GM19372 (cell line): ENCODE measurements around the gene ABCA10.
"Not testable (repeated sequence)": the region's sequence is repeated elsewhere in the genome, so short reads cannot be mapped to it uniquely, and the experiment has no call there.

Source experiments
- ATAC-seq: cut with Tn5 transposase; IDR thresholded peaks from one replicate; pipeline ENCODE4 v1.9.1; 2021; ENCODE audit warnings: mild to moderate bottlenecking, low read depth, moderate library complexity; ENCODE audit not compliant: unreplicated experiment

Gene ABCA10, protein sequence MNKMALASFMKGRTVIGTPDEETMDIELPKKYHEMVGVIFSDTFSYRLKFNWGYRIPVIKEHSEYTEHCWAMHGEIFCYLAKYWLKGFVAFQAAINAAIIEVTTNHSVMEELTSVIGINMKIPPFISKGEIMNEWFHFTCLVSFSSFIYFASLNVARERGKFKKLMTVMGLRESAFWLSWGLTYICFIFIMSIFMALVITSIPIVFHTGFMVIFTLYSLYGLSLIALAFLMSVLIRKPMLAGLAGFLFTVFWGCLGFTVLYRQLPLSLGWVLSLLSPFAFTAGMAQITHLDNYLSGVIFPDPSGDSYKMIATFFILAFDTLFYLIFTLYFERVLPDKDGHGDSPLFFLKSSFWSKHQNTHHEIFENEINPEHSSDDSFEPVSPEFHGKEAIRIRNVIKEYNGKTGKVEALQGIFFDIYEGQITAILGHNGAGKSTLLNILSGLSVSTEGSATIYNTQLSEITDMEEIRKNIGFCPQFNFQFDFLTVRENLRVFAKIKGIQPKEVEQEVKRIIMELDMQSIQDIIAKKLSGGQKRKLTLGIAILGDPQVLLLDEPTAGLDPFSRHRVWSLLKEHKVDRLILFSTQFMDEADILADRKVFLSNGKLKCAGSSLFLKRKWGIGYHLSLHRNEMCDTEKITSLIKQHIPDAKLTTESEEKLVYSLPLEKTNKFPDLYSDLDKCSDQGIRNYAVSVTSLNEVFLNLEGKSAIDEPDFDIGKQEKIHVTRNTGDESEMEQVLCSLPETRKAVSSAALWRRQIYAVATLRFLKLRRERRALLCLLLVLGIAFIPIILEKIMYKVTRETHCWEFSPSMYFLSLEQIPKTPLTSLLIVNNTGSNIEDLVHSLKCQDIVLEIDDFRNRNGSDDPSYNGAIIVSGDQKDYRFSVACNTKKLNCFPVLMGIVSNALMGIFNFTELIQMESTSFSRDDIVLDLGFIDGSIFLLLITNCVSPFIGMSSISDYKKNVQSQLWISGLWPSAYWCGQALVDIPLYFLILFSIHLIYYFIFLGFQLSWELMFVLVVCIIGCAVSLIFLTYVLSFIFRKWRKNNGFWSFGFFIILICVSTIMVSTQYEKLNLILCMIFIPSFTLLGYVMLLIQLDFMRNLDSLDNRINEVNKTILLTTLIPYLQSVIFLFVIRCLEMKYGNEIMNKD (N-terminal part only)

DNA sequence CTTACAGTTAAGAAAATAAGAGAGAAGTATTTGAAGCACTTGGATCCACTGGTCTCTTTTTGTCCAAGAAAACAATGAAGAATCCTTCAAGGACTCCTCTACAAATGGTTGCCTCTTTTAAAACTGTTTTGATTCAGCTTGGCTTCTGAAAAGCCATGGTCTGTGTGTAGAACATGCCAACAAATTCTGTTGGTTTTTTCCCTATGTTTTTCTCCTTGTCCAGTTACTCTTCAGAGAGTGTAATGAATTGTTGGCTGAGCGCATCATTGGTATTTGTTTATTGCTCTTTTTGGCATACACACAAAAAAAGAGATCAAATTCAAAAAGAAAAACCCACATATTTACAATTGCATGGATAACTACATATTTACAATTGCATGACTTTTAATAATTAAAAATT is at the start of gene ABCA10:
ABCA10 (minus strand) TSS at position 249 of the 400 bp plus-strand sequence. CDS start 3,466 bp downstream, outside the sequence.
- no peak for ATAC-seq

DNA sequence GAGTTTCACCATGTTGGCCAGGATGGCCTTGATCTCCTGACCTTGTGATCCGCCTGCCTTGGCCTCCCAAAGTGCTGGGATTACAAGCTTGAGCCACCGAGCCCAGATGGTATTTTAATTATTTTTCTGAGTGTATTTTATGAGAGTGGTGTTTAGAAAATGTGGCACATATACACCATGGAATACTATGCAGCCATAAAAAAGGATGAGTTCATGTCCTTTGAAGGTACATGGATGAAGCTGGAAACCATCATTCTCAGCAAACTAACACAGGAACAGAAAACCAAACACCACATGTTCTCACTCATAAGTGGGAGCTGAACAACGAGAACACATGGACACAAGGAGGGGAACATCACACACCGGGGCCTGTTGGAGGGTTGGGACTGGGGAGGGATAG is 47.7 kb upstream of the ABCA10 start:
- ATAC-seq, result not testable (repeated sequence)

DNA sequence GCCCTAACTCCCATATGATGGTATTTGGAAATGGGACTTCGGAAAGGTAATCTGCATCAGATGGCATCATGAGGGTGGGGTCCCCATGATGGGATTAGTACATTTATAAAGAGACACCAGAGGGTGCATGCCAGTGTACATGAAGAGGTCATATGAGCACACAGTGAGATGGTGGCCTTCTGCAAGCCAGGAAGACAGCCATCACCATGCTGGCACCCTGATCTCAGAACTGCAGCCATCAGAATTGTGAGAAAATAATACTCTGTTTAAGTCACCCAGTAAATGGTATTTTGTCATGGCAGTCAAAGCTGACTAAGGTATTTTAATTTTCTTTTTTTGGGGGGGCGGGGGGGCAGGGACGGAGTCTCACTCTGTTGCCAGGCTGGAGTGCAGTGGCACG is 47.1 kb upstream of the ABCA10 start:
- ATAC-seq, result no peak

DNA sequence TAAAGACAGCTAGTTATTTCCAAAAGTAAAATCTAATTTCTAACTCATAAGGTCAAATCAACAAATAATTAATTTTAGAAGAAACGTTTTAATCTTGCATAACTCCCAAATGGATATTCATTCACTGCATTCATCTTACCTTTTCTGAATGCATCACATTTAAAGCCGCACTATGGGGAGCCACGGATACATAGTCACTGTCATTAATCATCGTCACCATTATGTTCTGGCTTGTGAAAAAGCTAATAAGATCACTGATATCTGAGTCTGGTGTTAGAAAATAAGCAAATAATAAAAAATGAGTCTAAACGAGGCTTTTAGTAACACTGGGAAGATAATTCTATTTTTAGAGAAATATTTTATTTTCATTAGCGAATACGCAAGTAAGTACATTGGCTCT is 42.4 kb upstream of the ABCA10 start:
- no peak for ATAC-seq

DNA sequence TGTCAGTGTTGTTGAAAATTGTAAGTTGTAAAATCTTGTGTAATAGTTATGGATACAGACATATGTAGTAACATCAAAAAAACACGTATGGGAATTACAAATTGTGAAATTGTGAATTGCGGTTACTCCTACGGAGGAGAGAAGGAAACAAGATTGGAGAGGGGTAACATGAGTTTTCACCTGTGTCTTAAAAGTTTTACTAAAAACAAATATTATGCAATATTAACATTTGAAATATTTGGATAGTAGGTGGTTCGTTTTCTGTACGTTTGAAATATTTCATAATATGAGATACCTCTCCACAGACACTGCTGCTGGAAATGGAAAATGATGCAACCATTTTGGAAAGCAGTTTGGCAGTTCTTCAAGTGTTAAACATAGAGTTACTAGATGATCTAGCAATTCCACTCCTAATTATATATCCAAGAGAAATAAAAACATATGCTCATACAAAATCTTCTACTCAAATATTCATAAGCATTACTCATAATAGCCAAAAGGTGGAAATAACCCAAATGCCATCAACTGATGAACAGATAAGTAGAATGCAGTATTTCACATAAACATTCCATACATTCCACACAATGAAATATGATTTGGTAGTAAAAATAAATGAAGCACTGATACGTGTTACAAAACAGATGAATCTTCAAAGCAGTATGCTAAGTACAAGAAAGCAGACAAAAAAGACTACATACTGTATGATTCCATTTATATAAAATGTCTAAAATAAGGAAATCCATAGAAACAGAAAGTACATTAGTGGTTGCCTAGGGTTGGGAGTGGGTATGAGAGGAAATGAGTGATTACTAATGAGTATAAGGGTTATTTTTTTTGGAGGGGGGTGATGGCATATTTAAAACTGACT is 40.7 kb upstream of the ABCA10 start:
- ATAC-seq, result no peak

DNA sequence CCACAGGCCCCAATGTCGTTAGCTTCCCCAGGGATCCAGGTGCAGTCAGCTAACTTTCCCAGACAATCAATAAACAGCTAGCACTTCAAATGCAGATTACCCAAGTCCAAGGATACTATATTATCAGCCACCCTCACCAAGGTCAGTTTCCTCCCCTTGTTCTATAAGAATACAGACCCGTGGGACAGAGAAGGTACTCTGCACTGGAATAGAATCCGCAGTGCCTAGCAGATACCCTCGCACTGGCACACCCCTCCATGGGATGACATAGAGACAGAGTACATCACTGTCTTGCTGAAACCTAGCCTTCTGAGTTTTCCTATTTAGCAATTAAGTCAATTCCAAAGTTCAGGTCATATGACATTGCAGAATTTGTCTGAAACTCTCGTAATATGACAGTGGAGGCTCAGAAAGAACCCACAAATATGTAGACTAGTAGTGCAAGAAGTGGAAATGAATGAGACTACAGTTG is 40.0 kb upstream of the ABCA10 start:
- no peak for ATAC-seq

DNA sequence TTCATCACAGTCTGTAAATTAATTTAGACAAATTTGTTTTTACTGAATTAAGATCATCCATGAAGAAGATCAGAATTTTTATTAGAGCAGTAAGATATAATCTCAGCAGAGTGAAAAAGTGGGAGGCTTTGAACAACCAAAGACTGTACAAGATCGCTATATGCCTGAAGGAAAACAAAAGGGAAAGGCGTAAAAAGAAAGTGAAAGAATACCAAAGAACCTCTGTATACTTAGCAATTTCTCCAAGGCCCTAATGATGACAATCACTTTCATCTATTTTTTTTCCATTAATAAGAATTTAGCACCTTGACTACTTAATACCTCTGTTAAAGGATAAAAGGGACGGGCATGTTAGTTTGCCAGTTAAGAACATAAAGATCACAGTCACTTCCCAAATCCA is 38.6 kb upstream of the ABCA10 start:
- no peak for ATAC-seq

DNA sequence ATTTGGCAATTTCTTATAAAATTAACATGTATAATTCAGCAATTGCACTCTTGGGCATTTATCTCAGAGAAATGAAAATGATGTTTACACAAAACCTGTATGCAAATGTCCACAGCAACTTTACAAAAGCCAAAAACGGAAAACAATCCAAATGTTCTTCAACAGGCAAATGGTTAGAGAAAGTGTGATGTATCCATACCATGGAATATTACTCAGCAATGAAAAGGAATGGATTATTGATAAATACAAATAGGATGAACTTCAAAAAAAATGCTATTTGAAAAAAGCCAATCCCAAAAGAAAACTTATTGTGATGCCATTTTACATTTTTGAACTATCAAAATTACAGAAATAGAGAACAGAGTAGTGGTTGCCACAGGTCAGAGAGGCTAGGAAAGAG is 37.2 kb upstream of the ABCA10 start:
- ATAC-seq, result no peak

DNA sequence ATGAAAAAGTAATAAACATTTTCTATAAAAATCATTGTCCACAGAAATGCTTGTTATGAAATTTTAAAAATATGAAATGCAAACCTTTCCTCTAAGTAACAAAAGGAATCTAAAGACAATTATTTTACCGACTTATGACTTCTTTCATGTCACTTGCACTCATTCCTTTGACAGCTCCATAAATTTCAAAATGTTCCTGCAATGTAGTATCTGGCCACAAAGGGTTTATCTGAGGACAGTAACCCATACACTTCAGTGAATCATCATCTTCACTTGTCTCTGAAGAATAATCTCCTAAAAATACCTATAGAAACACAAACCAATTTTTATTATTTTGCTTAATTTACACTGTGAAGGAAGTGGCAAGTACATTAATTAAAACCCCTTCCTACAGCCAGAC is 25.6 kb upstream of the ABCA10 start:
- no peak for ATAC-seq

DNA sequence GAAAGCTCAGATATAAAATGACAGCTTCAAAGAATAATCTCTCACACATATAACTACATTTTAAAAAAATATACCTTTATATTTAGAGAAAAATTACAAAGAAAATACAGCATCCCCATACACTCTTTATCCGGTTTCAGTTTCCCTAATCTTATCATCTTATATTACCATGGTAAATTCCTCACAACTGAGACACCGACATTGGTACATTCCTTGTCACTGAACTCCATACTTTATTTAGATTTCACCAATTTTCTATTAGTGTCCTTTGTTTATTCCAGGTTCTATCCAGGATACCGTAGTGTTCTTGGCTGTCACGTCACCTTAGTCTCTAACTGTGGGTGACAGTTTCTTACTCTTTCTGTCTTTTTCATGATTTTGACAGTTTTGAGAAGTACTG is 22.0 kb upstream of the ABCA10 start:
- ATAC-seq, result no peak

DNA sequence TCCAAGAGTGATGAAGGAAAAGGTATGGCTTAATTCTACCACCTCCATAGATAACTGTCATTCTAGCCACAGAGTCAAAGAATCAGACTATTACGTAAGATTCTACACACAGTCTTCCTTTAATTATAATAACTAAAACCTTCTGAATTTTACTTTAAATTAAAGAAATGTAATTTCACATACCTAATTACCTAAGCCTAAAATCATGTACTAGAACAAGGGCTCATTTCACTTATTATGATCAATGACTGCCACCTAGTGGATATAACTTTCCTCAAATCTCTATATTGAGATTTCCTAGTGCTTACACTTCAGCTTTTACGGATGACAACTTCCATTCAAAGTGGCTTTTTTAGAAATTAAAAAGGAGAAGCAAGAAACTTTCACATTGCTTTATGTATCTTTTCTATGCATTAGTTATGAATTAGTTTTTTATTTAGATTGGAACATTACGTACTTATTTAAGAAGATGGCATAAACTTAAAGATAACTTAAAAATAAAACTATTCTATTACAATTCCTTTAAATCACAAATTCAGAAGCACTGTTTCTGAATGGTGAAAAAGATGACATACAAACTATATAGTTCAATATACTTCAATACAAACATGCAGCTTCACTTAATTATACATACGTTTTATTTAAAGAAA is 18.2 kb upstream of the ABCA10 start:
- ATAC-seq, result no peak

DNA sequence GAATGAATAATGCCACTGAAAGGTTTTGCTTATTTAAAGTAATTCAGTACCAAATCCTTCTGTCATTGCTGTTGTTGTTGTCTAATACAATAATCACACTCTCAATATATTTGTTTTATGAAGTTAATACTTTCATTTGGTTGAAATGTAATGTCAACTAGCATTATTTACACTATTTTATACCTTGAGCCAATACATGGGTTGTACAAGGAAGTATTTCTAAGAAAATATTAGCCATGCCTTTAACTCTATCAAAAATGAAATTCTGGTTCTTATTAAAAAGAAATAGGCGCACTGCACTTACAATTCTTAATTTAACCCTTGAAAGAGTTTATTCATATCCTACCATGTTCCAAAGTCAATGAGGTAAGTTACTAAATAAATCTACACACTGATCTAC is 17.6 kb upstream of the ABCA10 start:
- no peak for ATAC-seq

DNA sequence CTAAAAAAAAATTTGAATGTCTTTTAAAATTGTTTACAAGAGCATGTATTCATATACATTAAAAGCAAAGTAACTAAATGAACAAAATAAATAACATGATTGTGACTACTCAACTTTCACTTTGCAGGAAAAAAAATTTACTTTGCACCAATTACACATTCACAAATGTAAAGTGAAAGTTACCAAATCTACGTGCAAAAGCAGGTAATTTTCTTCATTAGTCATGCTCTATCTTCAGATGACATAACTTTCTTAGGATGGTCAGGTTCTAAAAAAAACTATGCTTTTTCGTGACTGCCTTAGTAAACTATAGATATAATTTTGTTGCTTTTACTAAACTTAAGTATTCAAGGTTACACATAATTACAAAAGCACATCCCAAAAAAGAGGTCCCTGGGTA is 17.0 kb upstream of the ABCA10 start:
- no peak for ATAC-seq

DNA sequence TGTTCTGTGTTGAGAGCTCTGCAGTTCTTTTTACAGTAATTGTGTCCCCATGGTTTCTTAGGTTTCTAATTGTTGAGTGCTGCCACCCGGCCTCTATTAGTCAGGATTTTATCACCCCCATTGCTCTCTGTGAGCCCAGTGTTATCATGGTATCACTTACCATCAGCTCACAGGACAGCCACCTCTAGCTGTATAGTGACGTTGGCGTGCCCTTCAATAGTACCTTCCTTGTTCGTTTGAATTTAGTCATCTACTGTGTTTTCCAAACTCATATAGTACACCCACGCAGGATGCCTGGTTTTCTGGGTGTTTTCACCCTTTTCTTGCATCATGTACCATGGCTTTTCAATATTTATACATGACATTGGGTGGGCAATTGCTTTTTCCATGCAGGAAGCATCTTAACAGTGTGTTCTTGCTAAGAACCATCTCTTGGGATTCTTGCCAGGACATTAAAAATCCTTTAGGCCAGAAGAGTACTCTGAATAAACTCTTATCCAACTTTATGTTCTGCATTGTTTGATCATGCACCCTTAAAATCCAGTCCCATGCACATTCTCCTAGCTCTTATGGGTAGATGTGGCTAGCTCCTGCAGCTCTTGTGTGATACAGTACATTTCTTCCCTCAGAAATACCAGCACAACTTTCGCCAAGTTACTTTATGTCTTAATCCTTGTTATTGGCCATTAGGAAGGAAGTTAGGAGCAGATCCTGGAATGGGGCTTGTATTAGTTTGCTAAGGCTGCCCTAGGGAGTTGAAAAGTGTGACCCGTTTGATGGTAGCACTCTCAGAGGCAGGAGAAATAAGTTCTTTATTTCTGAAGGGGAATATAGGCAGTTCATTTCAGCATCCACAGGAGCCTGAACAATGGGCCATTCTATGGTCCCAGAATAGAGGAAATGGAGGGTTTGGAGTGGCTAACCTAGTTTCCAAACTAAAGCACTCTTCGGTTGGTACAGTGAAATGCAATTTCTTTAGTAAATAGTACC is 11.3 kb upstream of the ABCA10 start:
- ATAC-seq, result no peak

DNA sequence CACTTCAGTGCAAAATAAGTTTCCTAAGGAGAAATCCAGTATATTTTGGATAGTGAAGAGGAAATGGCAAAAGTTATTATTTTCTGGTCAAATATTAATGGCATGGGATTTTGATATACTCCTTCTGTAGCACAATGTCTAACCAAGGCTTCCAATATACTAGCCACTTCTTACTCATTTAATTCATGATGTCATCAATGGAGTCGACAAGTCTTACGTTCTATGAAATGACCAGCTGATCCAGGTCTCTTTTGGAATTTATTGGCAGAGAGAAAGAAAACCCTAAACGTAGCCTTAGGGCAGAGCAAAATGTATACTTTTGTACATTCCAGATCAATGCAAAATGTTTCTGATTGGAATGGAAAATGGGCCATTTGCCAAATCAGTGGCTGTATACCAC is 8.3 kb upstream of the ABCA10 start:
- ATAC-seq, result no peak

DNA sequence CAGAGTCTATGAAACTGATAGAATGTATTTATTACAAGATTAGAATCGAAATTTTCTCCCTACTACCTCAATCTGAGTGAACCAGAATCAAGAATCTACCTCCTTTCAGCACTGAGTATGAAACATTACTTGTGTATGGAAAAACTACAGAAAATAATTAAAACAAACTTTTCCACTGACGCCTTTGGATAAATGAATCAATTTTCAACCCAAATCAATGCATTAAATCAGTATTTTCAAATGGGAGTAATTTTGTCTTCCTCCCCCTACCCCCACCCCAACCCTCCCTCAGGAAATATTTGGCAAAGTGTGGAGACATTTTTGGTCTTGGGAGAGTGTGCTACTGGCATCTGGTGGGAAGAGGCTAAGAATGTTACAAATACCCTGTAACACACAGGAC is 7.8 kb upstream of the ABCA10 start:
- no peak for ATAC-seq

DNA sequence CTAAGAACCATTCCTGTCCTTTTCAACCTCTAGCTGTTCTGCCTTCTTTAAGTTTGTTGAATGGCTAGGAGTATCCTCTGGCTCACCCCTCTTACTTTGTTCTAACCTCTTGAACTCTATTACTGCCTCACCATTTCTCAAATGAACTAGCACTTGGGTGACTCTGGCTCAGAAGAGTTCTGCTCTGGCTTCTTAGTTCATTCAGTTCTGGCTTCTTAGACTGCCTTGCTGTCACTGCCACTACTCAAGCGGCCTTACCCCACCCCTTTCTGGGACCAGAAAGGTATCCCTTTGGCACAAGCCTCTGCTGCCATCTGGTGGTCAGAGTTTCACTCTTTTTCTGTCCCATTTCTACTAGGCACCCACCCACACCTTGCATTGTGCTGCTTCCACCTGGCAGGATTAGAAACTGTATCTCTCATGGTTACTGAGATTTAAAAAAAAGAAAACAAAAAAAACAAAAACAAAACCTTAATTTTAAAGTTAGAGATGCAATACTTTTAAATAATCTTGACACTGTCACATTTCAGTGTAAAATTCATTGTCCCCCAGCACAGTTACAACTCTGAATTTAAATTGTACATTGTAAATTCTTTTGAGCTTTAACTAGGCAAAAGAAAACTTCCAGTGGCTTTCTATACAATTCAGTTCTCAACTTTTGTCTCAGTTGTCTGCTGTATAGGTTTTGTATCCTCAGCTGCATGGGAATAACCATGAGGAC is 6.9 kb upstream of the ABCA10 start:
- ATAC-seq, result peak; percentile 97

DNA sequence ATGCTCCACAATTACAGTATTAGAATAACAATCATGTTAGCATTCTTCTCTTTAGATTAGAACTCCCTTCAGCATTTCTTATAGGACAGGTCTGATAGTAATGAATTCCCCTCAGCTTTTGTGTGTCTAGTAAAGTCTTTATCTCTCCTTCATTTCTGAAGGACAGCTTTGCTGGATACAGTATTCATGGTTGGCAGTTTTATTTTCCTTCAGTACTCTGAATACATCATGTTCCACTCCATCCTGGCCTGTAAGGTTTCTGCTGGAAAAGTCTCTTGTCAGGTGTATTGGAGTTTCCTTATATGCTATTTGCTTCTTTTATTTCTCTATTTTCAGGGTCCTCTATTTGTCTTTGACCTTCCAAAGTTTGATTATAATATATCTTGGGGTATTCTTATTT is 4.0 kb upstream of the ABCA10 start:
- ATAC-seq, result no peak
